Stimulated activated CD4-positive, alpha-beta T cell treated with anti-CD3 and anti-CD28 coated beads, Interleukin-1b, Interleukin-23, amount 100 ng/mL, for 4 hours (primary cell): ENCODE measurements around the gene EWSR1.

Experiments
- DNase-seq, 2 donors: peaks; one replicate each; pipeline ENCODE4 v3.0.0-alpha.2; 2020; ENCODE audit warnings: low read depth in 2 of 2

Gene EWSR1

GRCh38 chr22:29268511-29269229 is 602 bp downstream of the EWSR1 start:
- peak; percentile 18 to 27 for DNase-seq

GRCh38 chr22:29269230-29269604 is 1.1 kb downstream of the EWSR1 start:
- DNase-seq, result no peak

GRCh38 chr22:29269731-29270474 is 1.8 kb downstream of the EWSR1 start:
- DNase-seq, result no peak

- DNase-seq, result no peak
Observed at GRCh38 chr22:29270475-29271271, 2.6 kb downstream of the EWSR1 start.

GRCh38 chr22:29272624-29273023 is 4.6 kb downstream of the EWSR1 start:
- DNase-seq, result no peak

GRCh38 chr22:29275167-29275566 is 7.1 kb downstream of the EWSR1 start:
- no peak for DNase-seq

GRCh38 chr22:29275819-29276565 is 7.9 kb downstream of the EWSR1 start:
- no peak for DNase-seq

GRCh38 chr22:29277927-29278326 is 9.9 kb downstream of the EWSR1 start:
- no peak for DNase-seq

- DNase-seq, result no peak
Observed at GRCh38 chr22:29284196-29284595, 16.1 kb downstream of the EWSR1 start.

- no peak for DNase-seq
Observed at GRCh38 chr22:29288837-29289236, 20.8 kb downstream of the EWSR1 start.

- no peak for DNase-seq
Observed at GRCh38 chr22:29290061-29290460, 22.0 kb downstream of the EWSR1 start.

GRCh38 chr22:29291215-29291614 is 23.1 kb downstream of the EWSR1 start:
- DNase-seq, result no peak

GRCh38 chr22:29292379-29292778 is 24.3 kb downstream of the EWSR1 start:
- no peak for DNase-seq

- DNase-seq, result no peak
Observed at GRCh38 chr22:29298641-29299040, 30.6 kb downstream of the EWSR1 start.

GRCh38 chr22:29299136-29299900 is 31.2 kb downstream of the EWSR1 start:
- no peak for DNase-seq

GRCh38 chr22:29300467-29300806 is 32.4 kb downstream of the EWSR1 start:
- no peak for DNase-seq

- DNase-seq, result no peak
Observed at GRCh38 chr22:29300807-29301601, 32.9 kb downstream of the EWSR1 start.

GRCh38 chr22:29301716-29302401 is 33.8 kb downstream of the EWSR1 start:
- DNase-seq, result no peak

- DNase-seq, result no peak
Observed at GRCh38 chr22:29302402-29302680, 34.3 kb downstream of the EWSR1 start.
